GM04503 (cell line): ENCODE measurements around the gene RERE.

ENCODE experiments used
- DNase-seq: peaks from one replicate; pipeline ENCODE4 v3.0.0-alpha.2; 2012; ENCODE audit warnings: low read depth

RERE gene

GRCh38 chr1:8687039-8687438, 130.4 kb downstream of the RERE start:
- DNase-seq = no peak

GRCh38 chr1:8685463-8685862, 132.0 kb downstream of the RERE start:
- DNase-seq = no peak

DNA sequence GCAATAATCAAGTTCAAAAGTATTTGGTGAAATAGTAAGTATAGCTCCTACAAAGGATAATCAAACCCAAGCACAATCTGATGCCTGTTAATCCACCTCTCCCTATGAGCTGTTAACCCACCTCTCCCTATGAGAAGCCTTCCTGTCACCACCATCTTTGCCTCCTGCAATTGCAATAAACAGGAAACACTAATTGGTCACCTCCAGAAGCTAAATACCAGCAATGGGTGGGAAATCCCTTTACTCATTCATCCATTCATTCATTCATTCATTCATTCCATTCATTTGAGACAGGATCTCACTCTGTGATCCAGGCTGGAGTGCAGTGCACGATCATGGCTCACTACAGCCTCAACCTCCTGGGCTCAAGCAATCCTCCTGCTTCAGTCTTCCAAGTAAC, 132.8 kb downstream of the RERE start:
- no peak for DNase-seq

- DNase-seq = no peak
Observed at GRCh38 chr1:8682573-8682972, 134.9 kb downstream of the RERE start.

DNA sequence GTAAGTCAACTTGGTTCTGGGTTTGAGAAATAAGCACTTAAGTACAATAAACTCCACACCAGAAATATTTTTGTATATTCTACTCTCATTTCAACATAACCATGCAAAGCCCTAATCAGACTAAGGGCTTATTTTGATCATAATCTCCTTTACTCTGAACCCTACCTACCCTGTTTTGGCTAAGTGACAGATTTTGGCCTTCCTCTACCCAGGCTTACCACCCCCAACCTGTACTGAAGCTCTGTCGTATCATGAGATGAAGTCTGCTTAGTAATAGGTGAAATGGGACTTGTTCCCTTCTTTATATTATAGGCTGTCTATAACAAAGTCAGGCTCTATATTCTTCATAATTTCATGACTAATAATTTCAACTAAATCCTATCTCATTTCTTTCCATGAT, 135.5 kb downstream of the RERE start:
- no peak for DNase-seq

GRCh38 chr1:8680664-8681650, 136.5 kb downstream of the RERE start:
- DNase-seq = no peak

DNA sequence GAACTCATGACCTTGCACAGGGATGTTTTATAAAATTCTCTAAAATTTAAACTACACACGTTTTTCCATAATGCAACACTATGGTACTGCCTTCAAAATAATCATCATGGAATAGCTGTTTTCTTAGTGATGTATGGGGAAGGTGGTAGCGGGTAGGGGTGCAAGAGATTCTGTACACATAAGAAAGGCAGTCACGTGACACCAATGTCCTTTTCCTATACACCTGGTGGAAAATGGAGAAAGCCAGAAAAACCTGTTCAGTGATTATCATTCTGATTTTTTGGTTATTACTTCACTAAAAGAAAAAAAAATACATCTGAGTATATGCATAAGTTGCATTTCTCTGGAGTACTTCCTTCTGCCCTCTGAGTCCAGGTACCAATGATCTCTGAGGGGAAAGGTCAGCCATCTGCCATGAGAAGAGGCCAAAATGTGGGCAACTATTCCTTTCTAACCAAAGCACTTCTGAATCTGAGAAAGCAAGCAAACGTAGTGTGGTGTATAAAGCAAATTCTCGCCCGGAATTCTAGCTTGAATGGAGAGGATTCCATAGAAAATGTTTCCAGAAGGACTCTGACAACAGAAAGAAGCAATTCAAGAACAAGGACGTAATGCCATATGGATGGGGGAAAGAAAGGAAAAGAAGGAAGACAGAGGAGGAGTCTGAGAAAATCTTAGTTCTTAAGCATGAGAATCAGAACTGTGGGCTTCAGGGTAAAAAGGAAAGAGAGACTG, 137.3 kb downstream of the RERE start:
- no peak for DNase-seq

DNA sequence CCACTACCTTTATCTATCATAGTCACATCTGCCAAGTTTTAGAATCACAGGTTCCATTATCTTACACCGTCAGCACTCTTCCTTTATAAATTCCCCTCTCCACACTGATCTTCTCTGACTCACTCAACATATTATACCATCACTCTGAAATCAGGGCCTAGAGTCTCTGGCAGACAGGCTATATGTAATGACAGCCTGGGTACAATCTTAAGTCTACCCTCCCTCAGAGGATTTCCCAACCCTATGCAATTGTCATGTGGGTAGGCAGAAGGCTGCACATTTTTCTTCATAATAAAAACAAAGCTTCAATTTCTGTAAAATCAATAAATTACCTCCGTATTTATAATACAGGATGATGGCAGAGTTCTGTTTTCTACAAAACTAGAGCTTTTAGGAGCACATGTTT, 138.0 kb downstream of the RERE start:
- DNase-seq = no peak

GRCh38 chr1:8678673-8679394, 138.6 kb downstream of the RERE start:
- DNase-seq = no peak

DNA sequence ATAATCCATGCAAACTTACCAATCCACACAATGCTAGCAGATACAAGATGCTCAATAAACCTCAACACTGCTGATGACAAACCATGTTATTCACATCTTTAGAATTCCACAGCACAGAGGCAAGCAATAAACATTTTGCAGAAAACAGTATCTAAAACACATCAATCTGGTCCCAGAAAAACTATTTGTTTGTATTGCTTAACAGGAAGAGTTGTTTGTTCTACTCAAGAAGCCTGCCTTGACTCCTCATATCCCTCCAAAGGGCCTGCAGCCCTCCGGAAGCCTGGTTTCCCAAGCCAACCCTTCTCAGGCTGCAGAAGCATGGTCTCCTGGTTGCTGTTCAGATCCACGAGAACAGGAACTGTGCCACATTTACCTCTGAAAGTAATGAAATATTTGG, 139.7 kb downstream of the RERE start:
- DNase-seq = no peak

- DNase-seq = no peak
Observed at GRCh38 chr1:8676813-8677212, 140.6 kb downstream of the RERE start.

- DNase-seq = no peak
Observed at GRCh38 chr1:8676072-8676471, 141.4 kb downstream of the RERE start.

DNA sequence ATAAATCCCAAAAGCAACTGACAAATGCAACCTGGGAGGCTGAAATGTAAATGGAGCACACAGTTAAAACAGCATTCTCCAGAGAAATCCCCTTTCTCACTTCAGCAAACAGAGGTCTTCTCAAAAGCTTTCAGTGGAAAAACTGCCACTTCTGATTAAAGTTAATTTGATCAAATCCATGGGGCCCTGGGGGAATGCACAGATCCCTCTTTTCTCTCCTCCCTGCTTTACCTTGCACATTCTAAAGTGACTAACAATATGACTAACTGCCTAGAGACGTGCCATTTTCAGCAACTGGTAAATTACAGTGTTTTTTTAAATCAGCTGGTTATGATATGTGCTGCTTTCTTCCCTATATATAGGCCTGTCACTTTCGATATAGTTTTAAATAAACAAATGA, 142.5 kb downstream of the RERE start:
- DNase-seq = no peak

- no peak for DNase-seq
Observed at GRCh38 chr1:8674481-8674880, 143.0 kb downstream of the RERE start.

- DNase-seq = no peak
Observed at GRCh38 chr1:8671306-8671917, 146.0 kb downstream of the RERE start.

GRCh38 chr1:8670371-8670818, 147.0 kb downstream of the RERE start:
- no peak for DNase-seq

DNA sequence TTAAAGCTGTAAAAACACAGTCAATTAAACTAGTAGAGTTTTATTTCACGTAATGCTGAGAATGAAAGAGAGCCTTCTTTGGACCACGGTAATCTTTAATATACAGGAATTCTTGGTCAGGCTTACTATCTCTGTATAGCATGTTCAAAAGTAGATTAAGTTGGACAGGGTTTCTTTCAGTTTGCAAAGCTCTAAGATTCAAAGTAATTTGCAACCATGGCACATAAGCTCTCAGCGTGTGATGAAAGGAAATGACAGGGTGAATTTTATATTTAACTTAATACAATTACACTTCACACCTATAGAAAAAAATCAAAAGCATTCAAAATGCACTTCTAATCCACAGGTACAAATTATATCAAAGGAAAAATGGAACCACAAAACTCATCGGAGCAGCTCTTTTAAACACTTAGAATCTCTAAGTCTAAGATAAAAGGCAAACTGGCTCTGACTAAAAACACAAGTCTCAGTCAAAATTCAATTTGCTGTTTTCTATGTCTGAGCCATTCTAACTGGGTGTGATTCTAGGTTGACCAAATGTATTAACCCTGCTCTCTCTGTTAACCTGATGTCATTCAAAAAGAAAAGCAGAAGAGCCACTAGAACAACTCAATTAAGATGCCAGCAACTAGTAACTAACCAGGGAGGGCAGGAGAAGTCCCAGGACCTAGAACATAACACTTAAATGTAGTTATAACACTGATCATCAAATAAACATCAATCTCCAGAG, 147.7 kb downstream of the RERE start:
- no peak for DNase-seq

- DNase-seq = no peak
Observed at GRCh38 chr1:8667869-8668594, 149.4 kb downstream of the RERE start.

- no peak for DNase-seq
Observed at GRCh38 chr1:8666389-8667167, 150.9 kb downstream of the RERE start.

DNA sequence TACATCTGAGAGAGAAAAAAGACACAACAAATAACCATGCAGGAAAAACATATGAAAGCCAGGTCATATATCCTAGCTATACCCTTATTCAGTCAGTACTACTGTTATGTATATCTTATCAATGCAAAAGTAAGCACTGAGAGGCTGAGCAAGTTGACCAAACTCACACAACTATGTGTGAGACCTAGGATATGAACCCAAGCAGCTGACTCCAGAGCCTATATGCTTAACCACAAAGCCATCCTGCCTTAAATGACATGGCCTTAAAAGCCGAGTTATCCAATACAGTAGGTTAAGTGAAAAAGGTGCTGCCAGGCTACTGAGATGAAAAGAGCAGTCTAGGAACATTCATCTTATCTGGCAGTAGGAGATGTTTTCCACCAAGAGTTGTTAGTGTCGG, 151.6 kb downstream of the RERE start:
- no peak for DNase-seq
